Stimulated activated CD8-positive, alpha-beta memory T cell treated with anti-CD3 and anti-CD28 coated beads, Interleukin-15, amount 100 ng/mL, for 1 hour (primary cell): Measurements from ENCODE around the gene C6orf89.
"Not testable (repeated sequence)": the region's sequence is repeated elsewhere in the genome, so short reads cannot be mapped to it uniquely, and the experiment has no call there.

ENCODE experiments used
- DNase-seq: peaks from one replicate; pipeline ENCODE4 v3.0.0-alpha.2; 2020; ENCODE audit warnings: low read depth

The C6orf89 gene

DNA sequence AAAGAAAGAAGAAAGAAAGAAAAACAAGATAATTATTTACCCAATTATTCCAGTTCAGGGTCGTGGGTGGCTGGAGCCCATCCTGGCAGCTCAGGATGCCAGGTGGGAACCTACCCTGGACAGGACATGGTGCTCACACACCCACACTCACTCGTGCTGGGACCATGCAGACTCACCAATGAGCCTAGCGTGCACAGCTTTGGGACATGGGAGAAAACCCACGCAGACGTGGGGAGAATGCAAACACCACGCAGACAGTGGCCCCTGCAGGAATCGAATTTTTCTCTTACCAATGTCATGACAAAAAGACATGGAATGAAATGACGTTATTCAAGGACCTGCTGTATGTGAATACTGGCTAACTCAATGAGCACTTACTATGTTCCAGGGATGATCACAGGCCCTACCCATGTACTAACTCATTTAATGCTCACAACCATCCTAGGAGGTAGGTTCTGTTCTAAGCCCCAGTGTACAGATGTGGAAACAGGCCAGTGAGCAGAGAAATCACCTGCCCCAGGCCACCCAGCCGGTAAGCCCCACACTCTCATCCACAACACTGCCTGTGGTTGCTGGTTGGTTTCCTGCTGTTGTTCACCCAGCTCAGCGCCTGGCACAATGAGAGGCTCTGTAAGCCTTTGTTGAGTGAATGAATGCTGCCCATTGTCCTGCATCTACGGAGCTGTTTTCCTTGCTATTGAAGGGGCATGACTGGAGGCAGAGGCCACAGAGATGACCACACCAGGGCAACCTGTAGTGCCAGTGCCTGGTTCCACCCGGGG lies 62.0 kb downstream of the C6orf89 start:
- no peak for DNase-seq

DNA sequence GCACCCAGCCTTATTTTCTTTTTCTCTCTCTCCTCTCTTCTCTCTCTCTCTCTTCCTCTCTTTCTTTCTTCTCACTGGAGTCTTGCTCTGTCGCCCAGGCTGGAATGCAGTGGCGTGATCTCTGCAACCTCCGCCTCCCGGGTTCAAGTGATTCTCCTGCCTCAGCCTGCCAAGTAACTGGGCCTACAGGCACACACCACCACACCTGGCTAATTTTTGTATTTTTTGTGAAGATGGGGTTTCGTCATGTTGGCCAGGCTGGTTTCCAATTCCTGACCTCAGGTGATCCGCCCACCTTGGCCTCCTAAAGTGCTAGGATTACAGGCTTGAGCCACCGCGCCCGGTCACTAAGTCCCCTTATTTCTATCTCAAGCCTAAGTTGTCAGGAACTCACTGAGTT lies 63.3 kb downstream of the C6orf89 start:
- DNase-seq, result not testable (repeated sequence)

DNA sequence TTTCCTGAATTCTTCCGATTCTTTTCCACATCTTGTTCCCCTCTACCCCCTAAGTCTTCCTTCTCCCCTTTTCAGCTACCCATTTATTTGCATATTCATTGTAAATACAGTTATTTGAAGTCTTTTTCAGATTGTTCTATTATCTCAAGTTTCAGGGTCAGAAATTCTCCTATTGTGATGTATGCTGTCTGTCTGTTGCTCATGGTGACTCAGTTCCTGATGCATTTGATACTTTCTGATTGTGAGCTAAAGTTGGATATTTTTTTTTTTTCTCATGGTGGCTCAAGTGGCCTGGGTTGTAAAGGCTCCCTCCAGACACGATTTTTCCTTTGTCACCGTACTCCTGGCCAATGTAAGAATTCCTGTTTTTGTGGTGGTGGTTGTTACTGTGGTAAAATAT lies 63.9 kb downstream of the C6orf89 start:
- DNase-seq, result no peak

DNA sequence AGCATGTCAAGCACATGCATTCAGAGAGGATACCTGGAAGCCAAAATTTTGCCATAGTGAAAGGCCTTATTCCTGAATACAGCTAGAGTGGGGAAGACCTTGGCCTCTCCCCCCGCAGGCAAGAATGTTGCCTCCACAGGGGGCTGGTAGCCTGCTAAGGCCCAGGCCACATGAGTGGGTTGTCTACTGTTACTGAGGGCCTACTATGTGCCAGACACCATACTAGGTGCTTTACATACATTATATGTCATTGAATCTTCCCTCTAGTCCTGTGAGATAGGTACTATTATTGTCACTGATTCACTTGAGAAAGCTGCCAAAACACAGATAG lies 68.1 kb downstream of the C6orf89 start:
- DNase-seq, result no peak

- no peak for DNase-seq
Observed at GRCh38 chr6:36954262-36954931, 68.6 kb downstream of the C6orf89 start, which contains the start of gene PI16. PI16 (plus strand) TSS chr6:36954738; CDS start chr6:36954761, 23 bp downstream.

DNA sequence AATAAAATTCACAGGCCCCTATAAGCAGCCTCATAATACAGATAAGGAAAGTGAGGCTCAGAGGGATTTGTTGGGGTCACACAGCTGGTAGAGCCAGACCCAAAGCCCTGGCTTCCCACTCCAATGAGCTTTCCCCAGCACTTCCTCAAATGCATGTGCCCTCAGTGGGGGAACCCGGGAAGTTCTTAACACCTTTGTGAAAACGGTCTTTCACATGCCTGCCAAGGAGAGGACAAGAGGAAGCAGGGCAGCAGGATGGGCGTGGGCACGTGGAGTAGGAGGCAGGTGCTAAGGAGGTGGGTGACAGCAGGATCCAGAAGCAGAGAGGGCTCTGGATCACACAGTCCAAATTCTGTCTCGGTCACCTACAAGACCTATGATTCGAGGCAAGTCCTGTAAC lies 69.4 kb downstream of the C6orf89 start:
- DNase-seq, result no peak

DNA sequence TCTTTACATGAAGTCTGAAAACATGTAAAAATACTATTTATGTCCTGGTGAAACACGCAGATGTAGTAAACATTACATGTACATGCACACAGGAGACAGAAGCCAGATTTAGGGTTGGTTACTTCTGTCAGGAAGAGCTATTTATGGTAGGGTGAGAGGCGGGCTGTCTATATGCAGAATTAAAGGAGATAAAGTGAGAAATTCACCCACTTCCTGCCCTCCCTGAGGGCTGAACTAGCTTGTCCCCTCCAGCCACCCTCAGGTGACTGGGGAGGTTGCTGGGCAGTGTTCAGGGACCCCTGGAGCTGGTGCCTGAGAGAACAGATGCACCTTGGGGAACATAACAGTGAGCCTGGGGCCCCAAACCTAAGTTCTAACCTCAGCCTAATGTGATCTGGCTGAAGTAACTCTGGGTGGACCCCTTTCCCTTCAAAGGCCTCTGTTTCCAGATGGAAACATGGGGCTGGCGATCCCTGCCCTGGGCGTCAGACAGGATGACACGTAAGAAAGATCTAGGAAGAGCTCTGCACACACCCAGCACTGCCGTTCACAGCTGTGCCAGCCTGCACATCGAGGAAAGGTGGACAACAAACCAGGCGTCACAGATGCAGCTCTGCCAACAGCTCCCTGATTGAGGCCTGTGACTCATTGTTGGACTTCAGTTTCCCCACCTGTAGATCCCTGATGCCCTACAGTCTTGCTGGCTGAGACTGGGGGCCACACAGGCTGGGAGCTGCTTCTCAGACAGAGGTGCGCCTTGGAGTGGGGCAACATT lies 70.1 kb downstream of the C6orf89 start:
- no peak for DNase-seq

DNA sequence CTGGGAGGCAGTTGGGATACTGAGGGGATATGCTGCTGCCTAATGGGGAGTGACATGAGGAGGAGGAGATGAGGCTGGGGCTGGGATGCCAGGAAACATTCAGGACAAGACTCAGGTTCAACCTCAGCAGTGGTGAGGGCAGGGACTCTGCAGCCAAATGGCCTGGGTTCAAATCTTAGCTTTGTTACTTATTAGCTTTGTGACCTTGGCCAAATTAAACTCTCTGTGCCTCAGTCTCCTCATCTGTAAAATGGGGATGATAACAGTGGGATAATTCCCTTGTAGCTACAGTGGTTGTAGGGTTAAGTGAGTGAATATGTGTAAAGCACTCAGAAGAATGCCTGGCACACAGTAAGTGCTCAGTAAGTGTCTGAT lies 70.7 kb downstream of the C6orf89 start:
- DNase-seq, result no peak

GRCh38 chr6:36957773-36958271 lies 72.1 kb downstream of the C6orf89 start:
- no peak for DNase-seq

- no peak for DNase-seq
Observed at GRCh38 chr6:36958775-36959554, 73.2 kb downstream of the C6orf89 start.

DNA sequence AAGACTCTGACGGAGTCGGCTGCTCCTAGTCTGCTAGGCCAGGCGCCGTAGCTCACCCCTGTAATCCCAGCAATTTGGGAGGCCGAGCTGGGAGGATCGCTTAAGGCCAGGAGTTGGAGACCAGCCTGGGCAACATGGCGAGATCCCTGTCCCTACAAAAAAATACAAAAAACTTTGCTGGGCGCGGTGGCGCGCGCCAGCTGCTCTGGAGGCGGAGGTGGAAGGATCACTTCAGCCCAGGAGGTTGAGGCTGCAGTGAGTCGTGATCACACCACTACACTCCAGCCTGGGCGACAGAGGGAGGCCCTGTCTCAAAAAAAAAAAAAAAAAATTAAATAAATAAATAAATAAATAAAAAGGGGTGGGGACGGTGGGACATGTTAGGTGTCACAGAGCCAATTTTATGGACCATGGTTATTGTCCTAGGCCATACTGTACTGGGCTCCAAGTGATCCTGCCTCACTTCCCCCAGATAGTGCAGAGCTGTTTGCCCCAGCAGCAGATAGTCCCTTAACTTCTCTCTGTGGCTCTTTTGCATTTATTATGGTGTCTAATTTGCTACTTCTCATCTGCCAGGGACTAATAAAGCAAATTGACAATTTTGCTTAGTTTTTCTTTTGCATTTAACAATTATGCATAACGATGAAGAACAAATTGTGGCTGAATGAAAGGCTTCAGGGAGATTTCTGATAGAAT lies 74.0 kb downstream of the C6orf89 start:
- no peak for DNase-seq

GRCh38 chr6:36961441-36962435 lies 76.0 kb downstream of the C6orf89 start:
- DNase-seq, result no peak

- peak; percentile 59 for DNase-seq
Observed at GRCh38 chr6:36962874-36963273, 77.1 kb downstream of the C6orf89 start.

DNA sequence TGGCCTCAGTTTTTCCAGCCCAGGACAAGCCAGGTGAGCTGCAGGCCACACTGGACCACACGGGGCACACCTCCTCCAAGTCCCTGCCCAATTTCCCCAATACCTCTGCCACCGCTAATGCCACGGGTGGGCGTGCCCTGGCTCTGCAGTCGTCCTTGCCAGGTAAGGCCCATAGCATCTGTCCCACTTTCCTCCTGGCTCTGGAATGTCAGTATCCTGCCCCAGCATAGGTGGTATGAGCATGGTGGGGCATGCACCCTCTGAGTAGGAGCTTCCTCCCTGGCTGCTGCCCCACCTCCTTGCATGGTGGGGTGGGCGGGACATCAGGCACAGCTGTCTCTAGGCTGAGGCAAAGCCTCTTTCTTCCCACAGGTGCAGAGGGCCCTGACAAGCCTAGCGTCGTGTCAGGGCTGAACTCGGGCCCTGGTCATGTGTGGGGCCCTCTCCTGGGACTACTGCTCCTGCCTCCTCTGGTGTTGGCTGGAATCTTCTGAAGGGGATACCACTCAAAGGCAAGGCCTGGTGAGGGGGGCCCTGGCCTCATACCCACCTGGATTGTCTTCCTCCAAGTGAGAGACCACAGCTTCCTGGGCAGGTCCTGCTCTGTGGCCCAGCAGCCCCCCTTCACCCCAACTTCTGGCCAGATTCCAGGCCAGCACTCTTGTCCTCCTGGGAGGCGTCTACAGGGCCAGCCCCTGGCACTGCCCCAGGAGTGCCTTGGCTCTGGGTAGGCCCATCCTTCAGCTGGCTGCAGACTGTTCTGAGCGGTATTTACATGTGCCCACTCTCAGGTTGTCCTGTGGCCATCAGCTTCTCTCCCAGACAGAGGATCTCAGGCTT lies 77.9 kb downstream of the C6orf89 start:
- DNase-seq, result no peak

- no peak for DNase-seq
Observed at GRCh38 chr6:36964349-36964748, 78.6 kb downstream of the C6orf89 start.

DNA sequence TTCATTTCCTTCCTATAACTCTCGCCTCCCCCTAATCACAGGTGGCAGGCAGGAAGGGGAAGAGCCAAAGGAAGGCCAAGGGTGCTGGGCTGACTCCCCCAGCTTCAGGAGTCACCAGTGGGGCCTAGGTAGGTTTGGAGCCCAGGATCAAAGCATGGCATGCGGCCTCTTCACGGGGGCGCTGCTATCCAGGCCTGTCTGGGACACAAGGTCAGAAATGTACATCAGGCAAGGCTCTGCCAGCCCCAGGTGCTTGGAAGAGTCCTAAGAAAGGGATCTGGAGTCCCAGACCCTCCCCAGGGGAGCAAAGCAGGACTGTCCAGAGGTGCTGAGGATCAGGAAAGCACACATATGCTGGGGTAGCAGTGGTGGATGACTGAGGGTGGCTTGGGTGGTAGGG lies 79.2 kb downstream of the C6orf89 start:
- DNase-seq, result no peak

DNA sequence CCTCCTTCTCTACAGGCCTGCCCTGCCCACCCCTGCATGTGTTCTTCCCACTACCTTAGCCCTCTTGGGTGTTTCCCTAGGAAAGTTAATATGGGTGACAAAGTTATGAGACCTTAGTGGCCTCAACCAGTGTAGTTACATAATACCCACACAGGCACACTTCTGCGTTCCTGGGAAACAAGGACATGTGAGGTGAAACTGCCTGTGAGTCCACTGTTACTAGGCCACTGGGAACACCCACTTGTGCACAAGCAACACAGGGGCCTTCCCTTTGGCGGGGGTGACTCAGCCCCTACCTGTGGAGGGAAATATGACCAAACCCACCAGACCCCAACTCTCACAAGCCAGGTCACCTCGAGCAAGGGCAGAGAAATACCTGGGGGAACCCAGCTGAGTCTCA lies 81.5 kb downstream of the C6orf89 start:
- no peak for DNase-seq

GRCh38 chr6:36967757-36968156 lies 82.0 kb downstream of the C6orf89 start:
- no peak for DNase-seq

DNA sequence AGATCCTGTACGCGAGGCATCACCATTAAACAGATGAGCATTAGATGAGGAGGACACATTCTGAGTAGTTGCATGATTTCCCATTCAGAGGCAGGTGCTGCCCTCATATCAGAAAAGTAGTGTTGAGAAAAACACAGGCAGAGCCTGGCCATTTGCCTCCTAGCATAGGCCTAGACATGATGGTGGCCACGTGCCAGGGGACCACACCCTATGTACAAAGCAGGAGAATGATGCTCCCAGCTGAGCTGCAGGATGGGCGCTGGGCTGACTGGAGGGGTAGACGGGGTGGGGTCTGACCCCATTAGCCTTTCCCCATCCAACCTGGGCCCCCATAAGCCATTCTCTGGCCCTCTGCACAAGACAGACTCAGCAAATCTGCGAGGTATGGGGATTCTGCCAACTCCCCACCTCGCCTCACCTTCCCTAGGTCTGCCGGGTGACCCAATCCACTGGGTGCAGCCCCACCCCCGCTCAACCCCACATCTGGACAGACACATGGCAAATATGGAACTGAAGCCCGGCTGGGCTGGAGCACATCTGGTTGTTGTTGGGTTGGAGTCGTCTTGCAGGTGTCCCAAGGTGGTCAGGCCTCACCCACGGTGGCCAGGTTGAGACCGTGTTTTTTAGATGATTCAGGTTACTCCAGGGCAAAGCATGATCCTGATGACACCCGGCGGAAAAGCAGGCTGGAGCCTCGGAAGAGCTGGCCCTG lies 82.7 kb downstream of the C6orf89 start:
- no peak for DNase-seq
